ENCODE measurements around the gene C20orf204.

The C20orf204 gene

GRCh38 chr20:64042054-64042781 is 6.2 kb downstream of the C20orf204 start:
- no peak for DNase-seq (ENCODE audit: low spot score)

GRCh38 chr20:64043768-64044167 is 7.8 kb downstream of the C20orf204 start:
- DNase-seq (ENCODE audit: low spot score) = no peak

GRCh38 chr20:64044484-64045247 is 8.7 kb downstream of the C20orf204 start:
- DNase-seq (ENCODE audit: low spot score) = peak; percentile 71

- DNase-seq (ENCODE audit: low spot score) = no peak
These were observed 9.5 kb downstream of the C20orf204 start for GRCh38 chr20:64045346-64046011.

- no peak for DNase-seq (ENCODE audit: low spot score)
These were observed 11.0 kb downstream of the C20orf204 start for GRCh38 chr20:64047046-64047389.

GRCh38 chr20:64047968-64048401 is 12.0 kb downstream of the C20orf204 start:
- no peak for DNase-seq (ENCODE audit: low spot score)

- DNase-seq (ENCODE audit: low spot score) = no peak
These were observed 12.5 kb downstream of the C20orf204 start for GRCh38 chr20:64048402-64049044.

- DNase-seq (ENCODE audit: low spot score) = no peak
These were observed 13.3 kb downstream of the C20orf204 start, which contains the start of gene SOX18 for GRCh38 chr20:64049060-64049877. TSS of gene SOX18 (minus strand) at chr20:64049639. CDS start at chr20:64049516, 123 bp downstream.

GRCh38 chr20:64049878-64050260 is 13.9 kb downstream of the C20orf204 start:
- DNase-seq (ENCODE audit: low spot score) = no peak

GRCh38 chr20:64050261-64051032 is 14.5 kb downstream of the C20orf204 start:
- no peak for DNase-seq (ENCODE audit: low spot score)

GRCh38 chr20:64051033-64051452 is 15.1 kb downstream of the C20orf204 start:
- no peak for DNase-seq (ENCODE audit: low spot score)

- no peak for DNase-seq (ENCODE audit: low spot score)
These were observed 15.8 kb downstream of the C20orf204 start for GRCh38 chr20:64051561-64052325.

GRCh38 chr20:64052326-64052722 is 16.3 kb downstream of the C20orf204 start:
- DNase-seq (ENCODE audit: low spot score) = no peak

GRCh38 chr20:64052987-64053840 is 17.2 kb downstream of the C20orf204 start:
- no peak for DNase-seq (ENCODE audit: low spot score)

GRCh38 chr20:64053841-64054661 is 18.1 kb downstream of the C20orf204 start:
- DNase-seq (ENCODE audit: low spot score) = peak; percentile 83

- no peak for DNase-seq (ENCODE audit: low spot score)
These were observed 19.5 kb downstream of the C20orf204 start for GRCh38 chr20:64055396-64055892.

GRCh38 chr20:64055893-64056638 is 20.1 kb downstream of the C20orf204 start:
- peak; percentile 78 for DNase-seq (ENCODE audit: low spot score)
